ENCODE measurements around the gene KIAA1549. TPM values are rescaled to one million over a fixed set of nuclear protein-coding genes. Genes with fewer than 3 reads are reported as not detected.

The KIAA1549 gene
- total RNA-seq, 4 donors from 2014 or later = 0.27 to 2.8 (median 0.78) TPM

DNA sequence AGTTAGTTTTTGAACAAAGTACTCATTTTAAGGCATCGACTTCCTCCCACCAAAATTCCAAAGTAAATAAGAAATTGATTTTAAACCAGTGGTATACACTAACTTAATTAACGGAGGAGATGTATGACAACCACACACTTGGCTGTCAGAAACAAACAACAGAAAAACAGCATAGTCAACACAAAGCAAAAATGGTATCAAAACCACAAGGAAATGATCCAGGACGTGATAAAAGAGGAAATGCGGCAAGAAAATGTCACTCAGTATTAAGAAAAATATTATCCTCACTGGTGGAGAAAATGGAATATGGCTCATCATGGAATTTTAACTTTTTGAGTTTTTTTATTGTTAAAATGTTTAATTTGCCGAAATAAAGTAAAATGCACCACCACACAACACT lies 17.5 kb downstream of the KIAA1549 start:
- DNase-seq (ENCODE audit: low spot score in 2 of 2) = no peak
- intact Hi-C loops (cut with DNase I; ENCODE audit: low total_unique reads) = no loop called here
- 63 to 68% methylated on average over 5 of the region's 5 CpGs for WGBS, 2 donors
- TF ChIP-seq POLR2A (IDR thresholded peaks at IDR 0.05) = no peak
- TF ChIP-seq, protein P1, sequence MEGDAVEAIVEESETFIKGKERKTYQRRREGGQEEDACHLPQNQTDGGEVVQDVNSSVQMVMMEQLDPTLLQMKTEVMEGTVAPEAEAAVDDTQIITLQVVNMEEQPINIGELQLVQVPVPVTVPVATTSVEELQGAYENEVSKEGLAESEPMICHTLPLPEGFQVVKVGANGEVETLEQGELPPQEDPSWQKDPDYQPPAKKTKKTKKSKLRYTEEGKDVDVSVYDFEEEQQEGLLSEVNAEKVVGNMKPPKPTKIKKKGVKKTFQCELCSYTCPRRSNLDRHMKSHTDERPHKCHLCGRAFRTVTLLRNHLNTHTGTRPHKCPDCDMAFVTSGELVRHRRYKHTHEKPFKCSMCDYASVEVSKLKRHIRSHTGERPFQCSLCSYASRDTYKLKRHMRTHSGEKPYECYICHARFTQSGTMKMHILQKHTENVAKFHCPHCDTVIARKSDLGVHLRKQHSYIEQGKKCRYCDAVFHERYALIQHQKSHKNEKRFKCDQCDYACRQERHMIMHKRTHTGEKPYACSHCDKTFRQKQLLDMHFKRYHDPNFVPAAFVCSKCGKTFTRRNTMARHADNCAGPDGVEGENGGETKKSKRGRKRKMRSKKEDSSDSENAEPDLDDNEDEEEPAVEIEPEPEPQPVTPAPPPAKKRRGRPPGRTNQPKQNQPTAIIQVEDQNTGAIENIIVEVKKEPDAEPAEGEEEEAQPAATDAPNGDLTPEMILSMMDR (IDR thresholded peaks at IDR 0.05) = no peak
- H3K4me3 ChIP-seq (ENCODE audit: low read depth, poor library complexity, severe bottlenecking) = no peak overlapping the region

GRCh38 chr7:138962561-138963270 lies 18.5 kb downstream of the KIAA1549 start:
- 81 to 83% methylated on average over 10 of the region's 10 CpGs for WGBS, 2 donors
- no peak for TF ChIP-seq POLR2A (IDR thresholded peaks at IDR 0.05)
- TF ChIP-seq, protein P1 (IDR thresholded peaks at IDR 0.05) = no peak
- no peak for DNase-seq (ENCODE audit: low spot score in 2 of 2)

GRCh38 chr7:138961159-138961558 lies 20.0 kb downstream of the KIAA1549 start:
- H3K4me3 ChIP-seq (ENCODE audit: low read depth, poor library complexity, severe bottlenecking) = no peak overlapping the region
- TF ChIP-seq, protein P1 (IDR thresholded peaks at IDR 0.05) = no peak
- TF ChIP-seq POLR2A (IDR thresholded peaks at IDR 0.05) = no peak
- no peak for DNase-seq (ENCODE audit: low spot score in 2 of 2)
- 41 to 43% methylated on average over 8 of the region's 8 CpGs for WGBS, 2 donors
- intact Hi-C loops (cut with DNase I; ENCODE audit: low total_unique reads) = no loop called here

More at GRCh38 chr7:138962561-138963270, 18.5 kb downstream of the KIAA1549 start:
- H3K4me3 ChIP-seq (ENCODE audit: low read depth, poor library complexity, severe bottlenecking) = no peak overlapping the region
- intact Hi-C loops (cut with DNase I; ENCODE audit: low total_unique reads) = no loop called here

GRCh38 chr7:138958391-138958956 lies 22.7 kb downstream of the KIAA1549 start:
- H3K4me3 ChIP-seq (ENCODE audit: low read depth, poor library complexity, severe bottlenecking) = no peak overlapping the region
- DNase-seq (ENCODE audit: low spot score in 2 of 2) = no peak
- intact Hi-C loops (cut with DNase I; ENCODE audit: low total_unique reads) = no loop called here
- no peak for TF ChIP-seq POLR2A (IDR thresholded peaks at IDR 0.05)
- TF ChIP-seq, protein P1 (IDR thresholded peaks at IDR 0.05) = no peak
- 60 to 66% methylated on average over 6 of the region's 6 CpGs for WGBS, 2 donors

DNA sequence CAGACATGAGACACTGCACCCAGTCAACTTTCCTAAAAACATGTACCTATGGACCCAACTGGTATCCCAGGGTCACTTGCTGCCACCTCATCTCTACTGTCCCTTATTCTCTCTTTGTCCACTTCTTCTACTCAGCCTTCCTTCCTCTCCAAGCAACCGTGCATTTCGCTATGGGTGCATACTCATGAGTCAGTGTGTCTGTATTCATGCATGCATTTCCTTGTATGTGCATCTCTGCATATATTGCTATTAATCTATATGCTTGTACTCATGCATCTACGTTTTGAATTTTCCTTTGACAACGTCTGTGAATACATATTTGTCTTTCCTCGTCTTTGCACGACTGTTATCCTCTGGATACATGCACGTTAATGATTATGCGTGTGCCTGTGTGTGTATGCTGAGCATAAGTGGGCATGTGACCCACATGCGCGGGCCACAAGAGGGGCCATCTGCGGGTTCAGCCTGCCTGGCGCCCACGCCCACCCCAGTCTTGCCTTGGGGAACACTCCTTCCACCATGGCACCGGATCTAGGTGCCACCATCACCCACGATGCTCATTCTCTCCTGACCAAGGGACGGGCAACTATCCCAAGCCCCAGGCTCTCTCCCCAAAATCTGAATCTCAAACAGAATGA lies 23.3 kb downstream of the KIAA1549 start:
- DNase-seq (ENCODE audit: low spot score in 2 of 2) = no peak
- WGBS, 2 donors = 88% methylated on average over 16 of the region's 16 CpGs
- TF ChIP-seq, protein P1 (IDR thresholded peaks at IDR 0.05) = no peak
- TF ChIP-seq POLR2A (IDR thresholded peaks at IDR 0.05) = no peak
- intact Hi-C loops (cut with DNase I; ENCODE audit: low total_unique reads) = no loop called here
- H3K4me3 ChIP-seq (ENCODE audit: low read depth, poor library complexity, severe bottlenecking) = no peak overlapping the region

All from lower leg skin (tissue), 4 donors.